ENCODE data around the gene TLCD2. TPM values are rescaled to one million over a fixed set of nuclear protein-coding genes. Genes with fewer than 3 reads are reported as not detected.

TLCD2 gene
- total RNA-seq, 1 experiment from 2014 or later, result 6.7 TPM

GRCh38 chr17:1746975-1747543 is 36.9 kb upstream of the TLCD2 start:
- Histone ChIP-seq H3F3A (ENCODE audit: insufficient read depth, low read depth) (peaks cover 6% of the 10 kb centered on the region; the same call in 1 of the 2 replicates), H3K36me3 (ENCODE audit: low read depth) (no peaks in the 10 kb centered on the region), H3K9me3 (ENCODE audit: insufficient read depth, low read depth) (no peaks in the 10 kb centered on the region), H3K4me1 (replicated peaks; ENCODE audit: insufficient read depth) (peaks cover 11% of the 10 kb centered on the region; the same call in 1 of the 2 replicates), H3K79me2 (ENCODE audit: low read depth) (no peaks in the 10 kb centered on the region), H3K4me2 (no peak overlapping the region), H4K20me1 (ENCODE audit: insufficient read depth) (no peaks in the 10 kb centered on the region), H3K27ac (no peak overlapping the region), H3K4me3 (no peak overlapping the region), H3K27me3 (ENCODE audit: insufficient read depth, low read depth) (no peaks in the 10 kb centered on the region; the same call in 1 of the 2 replicates), H2AFZ (no peak overlapping the region), H3K9me2 (ENCODE audit: insufficient read depth) (no peaks in the 10 kb centered on the region)
- ChIA-PET CTCF (interaction anchor here (0.5 kb wide), 1 partner anchor 32 kb away, joined by 4 read pairs; no protein-coding TSS in a partner anchor), POLR2A (ENCODE audit: unreplicated experiment) (no interaction called here)
- BruUV-seq (replicated peaks), result no TSS peak
- no peak for TF ChIP-seq CTCF (conservative IDR thresholded peaks at IDR 0.05)
- no peak for TF ChIP-seq EZH2 (IDR thresholded peaks at IDR 0.05; ENCODE audit: low read depth)
- intact Hi-C loops (cut with micrococcal nuclease; ENCODE audit: unreplicated experiment), result no loop called here
- DNase-seq, result no peak

- peaks cover 6% of the 10 kb centered on the region; the same call in 1 of the 2 replicates for H3F3A ChIP-seq (ENCODE audit: insufficient read depth, low read depth)
- H3K9me2 ChIP-seq (ENCODE audit: insufficient read depth), result no peaks in the 10 kb centered on the region
- H2AFZ ChIP-seq, result no peak overlapping the region
- ChIA-PET CTCF (no interaction called here), POLR2A (ENCODE audit: unreplicated experiment) (no interaction called here)
- DNase-seq, result no peak
- H3K4me1 ChIP-seq (replicated peaks; ENCODE audit: insufficient read depth), result peaks cover 5% of the 10 kb centered on the region; the same call in 1 of the 2 replicates
- H3K4me3 ChIP-seq, result no peak overlapping the region
- no peak overlapping the region for H3K27ac ChIP-seq
- no peaks in the 10 kb centered on the region for H3K9me3 ChIP-seq (ENCODE audit: insufficient read depth, low read depth)
- H3K27me3 ChIP-seq (ENCODE audit: insufficient read depth, low read depth), result no peaks in the 10 kb centered on the region; the same call in 1 of the 2 replicates
- H3K4me2 ChIP-seq, result no peak overlapping the region
- no peaks in the 10 kb centered on the region for H4K20me1 ChIP-seq (ENCODE audit: insufficient read depth)
- H3K36me3 ChIP-seq (ENCODE audit: low read depth), result no peaks in the 10 kb centered on the region
- BruUV-seq (replicated peaks), result no TSS peak
- TF ChIP-seq EZH2 (IDR thresholded peaks at IDR 0.05; ENCODE audit: low read depth) (no peak), CTCF (conservative IDR thresholded peaks at IDR 0.05) (no peak)
- no peaks in the 10 kb centered on the region for H3K79me2 ChIP-seq (ENCODE audit: low read depth)
- intact Hi-C loops (cut with micrococcal nuclease; ENCODE audit: unreplicated experiment), result no loop called here
Measured at GRCh38 chr17:1745513-1746020, 35.4 kb upstream of the TLCD2 start.

GRCh38 chr17:1744551-1745512 is 34.7 kb upstream of the TLCD2 start:
- H4K20me1 ChIP-seq (ENCODE audit: insufficient read depth), result no peaks in the 10 kb centered on the region
- H3K36me3 ChIP-seq (ENCODE audit: low read depth), result no peaks in the 10 kb centered on the region
- CTCF ChIA-PET, result no interaction called here
- no peak overlapping the region for H3K27ac ChIP-seq
- no peaks in the 10 kb centered on the region for H3K9me2 ChIP-seq (ENCODE audit: insufficient read depth)
- H3F3A ChIP-seq (ENCODE audit: insufficient read depth, low read depth), result peaks cover 6% of the 10 kb centered on the region; the same call in 1 of the 2 replicates
- H3K4me2 ChIP-seq, result no peak overlapping the region
- H3K4me3 ChIP-seq, result no peak overlapping the region
- H3K9me3 ChIP-seq (ENCODE audit: insufficient read depth, low read depth), result no peaks in the 10 kb centered on the region
- H3K79me2 ChIP-seq (ENCODE audit: low read depth), result no peaks in the 10 kb centered on the region
- intact Hi-C loops (cut with micrococcal nuclease; ENCODE audit: unreplicated experiment), result no loop called here
- H3K4me1 ChIP-seq (replicated peaks; ENCODE audit: insufficient read depth), result peaks cover 5% of the 10 kb centered on the region; the same call in 1 of the 2 replicates
- BruUV-seq (replicated peaks), result no TSS peak
- TF ChIP-seq EZH2 (IDR thresholded peaks at IDR 0.05; ENCODE audit: low read depth), result no peak
- TF ChIP-seq CTCF (conservative IDR thresholded peaks at IDR 0.05), result no peak
- POLR2A ChIA-PET (ENCODE audit: unreplicated experiment), result no interaction called here
- no peaks in the 10 kb centered on the region; the same call in 1 of the 2 replicates for H3K27me3 ChIP-seq (ENCODE audit: insufficient read depth, low read depth)
- H2AFZ ChIP-seq, result no peak overlapping the region
- no peak for DNase-seq

Data from PC-9 (cell line).